Sigmoid colon (tissue), 7 donors: ENCODE data around the gene SDR39U1. TPM values are rescaled to one million over a fixed set of nuclear protein-coding genes. Genes with fewer than 3 reads are reported as not detected.
A peak's percentile ranks its signal among the peaks of the same experiment; 100 is the strongest.
"Not testable (repeated sequence)": the region's sequence is repeated elsewhere in the genome, so short reads cannot be mapped to it uniquely, and the experiment has no call there.

Experiments used
- DNase-seq: peaks from one replicate; pipeline ENCODE4 v3.0.0-alpha.2; 2019
- H3K27ac ChIP-seq, 4 donors: fragments of 200-600 bp; sonication (generic); one replicate each; pipeline ENCODE4 v1.5.1; 2016 to 2019; ENCODE audit warnings: mild to moderate bottlenecking in 1 of 4
- H3K27me3 ChIP-seq, 3 donors: fragments of 200-600 bp; sonication (generic); one replicate each; pipeline ENCODE4 v1.5.1; 2019; ENCODE audit warnings: mild to moderate bottlenecking in 1 of 3
- H3K36me3 ChIP-seq, 4 donors: fragments of 200-600 bp; sonication (generic); one replicate each; pipeline ENCODE4 v1.5.1; 2016 to 2019
- H3K4me1 ChIP-seq, 4 donors: fragments of 200-600 bp; sonication (generic); one replicate each; pipeline ENCODE4 v1.5.1; 2017 to 2019
- H3K4me3 ChIP-seq, 4 donors: fragments of 200-600 bp; sonication (generic); one replicate each; pipeline ENCODE4 v1.5.1; 2017 to 2019; ENCODE audit warnings: mild to moderate bottlenecking in 2 of 4, moderate library complexity in 1 of 4
- H3K9me3 ChIP-seq, 4 donors: fragments of 200-600 bp in 3 of 4; sonication (generic) in 3 of 4; one replicate each; pipeline versions ENCODE4 v1.5.1 to v1.6.1; 2013 to 2019
- EP300 ChIP-seq, 4 donors: sonication (generic); formaldehyde crosslinking; IDR thresholded peaks; one replicate each; pipeline ENCODE4 v1.6.1; 2017; ENCODE audit warnings: antibody characterized with exemption in 4 of 4
- POLR2A ChIP-seq, 2 donors: fragments of 450-650 bp; IDR thresholded peaks; one replicate each; pipeline ENCODE4 v1.6.1; 2016; ENCODE audit warnings: antibody characterized with exemption in 2 of 2, mild to moderate bottlenecking in 2 of 2, moderate library complexity in 2 of 2
- POLR2AphosphoS5 ChIP-seq, 4 donors: sonication (generic); formaldehyde crosslinking; IDR thresholded peaks; one replicate each; pipeline ENCODE4 v1.6.1; 2017; ENCODE audit warnings: antibody characterized with exemption in 4 of 4
- WGBS, 2 donors: extraction: QIAGEN DNeasy Blood & Tissue Kit; methylation state at CpG; one replicate each; pipeline ENCODE4 v1.1.7; 2013; 5-methylcytosine and 5-hydroxymethylcytosine counted together
- intact Hi-C: fragments of 100-400 bp; cut with DNase I; formaldehyde crosslinking; loops from one replicate; pipeline ENCODE4 v1.15.1; 2023
- polyA plus RNA-seq, 3 donors: library from polyadenylated mRNA; stranded (reverse); fragments of 200-250 nt; gene quantifications; one replicate each; pipeline ENCODE4 v1.2.3, GENCODE V29; 2013
- total RNA-seq, 4 donors: library from RNA; depleted of rRNA; stranded (reverse); fragments of >200 nt; gene quantifications; one replicate each; pipeline ENCODE4 v1.1.0, GENCODE V29; 2016
- TF ChIP-seq, protein P1 (sequence below), 4 experiments: fragments of 450-650 bp in 3 of 4; fragments of 200-600 bp in 1 of 4; IDR thresholded peaks; one replicate each; pipeline ENCODE4 v1.5.1; 2016 to 2019; ENCODE audit warnings: antibody characterized with exemption in 4 of 4, mild to moderate bottlenecking in 3 of 4, moderate library complexity in 2 of 4
- donor health status: healthy with polysubstance abuse.
- donor health status: Bipolar disorder and iron deficiency.
- donor health status: healthy.

The SDR39U1 gene
- total and polyA plus RNA-seq, 7 donors: 30.3 to 57.3 (median 35.4) TPM

DNA sequence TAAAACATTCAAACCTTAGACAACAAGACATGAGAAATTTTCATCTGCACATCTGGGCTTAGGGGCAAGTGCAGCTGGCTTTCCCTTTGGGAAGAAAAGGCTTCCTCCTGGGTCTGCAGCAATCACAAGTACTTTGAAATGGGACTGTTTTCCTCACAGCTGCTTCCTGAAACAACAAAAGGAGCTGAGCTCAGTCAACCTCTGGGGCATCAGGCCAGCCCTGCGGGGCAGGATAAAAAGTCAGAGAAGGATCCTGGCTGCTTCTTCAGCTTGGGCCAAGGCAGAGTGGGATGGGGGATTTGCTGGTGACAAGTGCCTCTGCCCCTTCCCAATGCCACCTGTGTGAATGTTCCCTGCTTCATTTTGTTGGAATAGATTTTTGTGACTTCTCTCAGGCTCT is 16.2 kb upstream of the SDR39U1 start:
- 77 to 85% methylated on average over 1 of the region's 1 CpG for WGBS, 2 donors
- Histone ChIP-seq H3K36me3 (no peaks in the 10 kb centered on the region), H3K27me3 (no peaks in the 10 kb centered on the region), H3K4me3 (no peak overlapping the region), H3K27ac (no peak overlapping the region), H3K9me3 (no peaks in the 10 kb centered on the region), H3K4me1 (no peaks in the 10 kb centered on the region)
- intact Hi-C loops: no loop called here
- TF ChIP-seq POLR2A (IDR thresholded peaks at IDR 0.05) (no peak), EP300 (IDR thresholded peaks at IDR 0.05) (no peak), POLR2AphosphoS5 (IDR thresholded peaks at IDR 0.05) (no peak)
- TF ChIP-seq, protein P1, sequence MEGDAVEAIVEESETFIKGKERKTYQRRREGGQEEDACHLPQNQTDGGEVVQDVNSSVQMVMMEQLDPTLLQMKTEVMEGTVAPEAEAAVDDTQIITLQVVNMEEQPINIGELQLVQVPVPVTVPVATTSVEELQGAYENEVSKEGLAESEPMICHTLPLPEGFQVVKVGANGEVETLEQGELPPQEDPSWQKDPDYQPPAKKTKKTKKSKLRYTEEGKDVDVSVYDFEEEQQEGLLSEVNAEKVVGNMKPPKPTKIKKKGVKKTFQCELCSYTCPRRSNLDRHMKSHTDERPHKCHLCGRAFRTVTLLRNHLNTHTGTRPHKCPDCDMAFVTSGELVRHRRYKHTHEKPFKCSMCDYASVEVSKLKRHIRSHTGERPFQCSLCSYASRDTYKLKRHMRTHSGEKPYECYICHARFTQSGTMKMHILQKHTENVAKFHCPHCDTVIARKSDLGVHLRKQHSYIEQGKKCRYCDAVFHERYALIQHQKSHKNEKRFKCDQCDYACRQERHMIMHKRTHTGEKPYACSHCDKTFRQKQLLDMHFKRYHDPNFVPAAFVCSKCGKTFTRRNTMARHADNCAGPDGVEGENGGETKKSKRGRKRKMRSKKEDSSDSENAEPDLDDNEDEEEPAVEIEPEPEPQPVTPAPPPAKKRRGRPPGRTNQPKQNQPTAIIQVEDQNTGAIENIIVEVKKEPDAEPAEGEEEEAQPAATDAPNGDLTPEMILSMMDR (IDR thresholded peaks at IDR 0.05): no peak
- DNase-seq: no peak

DNA sequence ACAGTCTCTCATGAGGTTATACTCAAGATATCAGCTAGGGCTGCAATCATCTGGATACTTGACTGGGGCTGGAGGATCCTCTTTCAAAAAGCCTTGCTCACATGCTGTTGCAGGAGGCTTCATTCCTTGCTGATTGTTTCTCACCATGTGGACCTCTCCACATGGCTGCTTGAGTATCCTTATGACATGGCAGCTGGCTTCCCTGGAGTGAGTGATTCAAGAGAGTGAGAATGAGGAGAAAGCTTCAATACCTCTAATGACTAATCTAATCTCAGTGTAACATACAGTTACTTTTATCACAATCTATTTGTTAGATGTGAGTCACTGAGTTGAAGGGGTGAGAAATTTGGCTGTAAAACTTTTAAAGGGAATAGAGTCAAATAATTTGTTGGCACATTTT is 14.4 kb upstream of the SDR39U1 start:
- no peaks in the 10 kb centered on the region for H3K36me3 ChIP-seq
- intact Hi-C loops: no loop called here
- H3K27me3 ChIP-seq: no peaks in the 10 kb centered on the region
- DNase-seq: no peak
- TF ChIP-seq, protein P1 (IDR thresholded peaks at IDR 0.05): no peak
- TF ChIP-seq EP300 (IDR thresholded peaks at IDR 0.05) (no peak), POLR2A (IDR thresholded peaks at IDR 0.05) (no peak), POLR2AphosphoS5 (IDR thresholded peaks at IDR 0.05) (no peak)
- H3K4me3 ChIP-seq: no peak overlapping the region
- H3K4me1 ChIP-seq: no peaks in the 10 kb centered on the region
- H3K9me3 ChIP-seq: no peaks in the 10 kb centered on the region
- no peak overlapping the region for H3K27ac ChIP-seq

DNA sequence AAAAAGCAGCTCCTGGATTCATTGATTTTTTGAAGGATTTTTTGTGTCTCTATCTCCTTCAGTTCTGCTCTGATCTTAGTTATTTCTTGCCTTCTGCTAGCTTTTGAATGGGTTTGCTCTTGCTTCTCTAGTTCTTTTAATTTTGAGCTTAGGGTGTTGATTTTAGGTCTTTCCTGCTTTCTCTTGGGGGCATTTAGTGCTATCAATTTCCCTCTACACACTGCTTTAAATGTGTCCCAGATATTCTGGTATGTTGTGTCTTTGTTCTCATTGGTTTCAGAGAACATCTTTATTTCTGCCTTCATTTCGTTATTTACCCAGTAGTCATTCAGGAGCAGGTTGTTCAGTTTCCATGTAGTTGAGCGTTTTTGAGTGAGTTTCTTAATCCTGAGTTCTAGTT is 8.3 kb upstream of the SDR39U1 start:
- intact Hi-C loops, H3K4me1 ChIP-seq, H3K36me3 ChIP-seq, H3K4me3 ChIP-seq, DNase-seq, H3K27ac ChIP-seq, H3K27me3 ChIP-seq, H3K9me3 ChIP-seq: not testable (repeated sequence)
- WGBS, 2 donors: 94 to 97% methylated on average over 2 of the region's 2 CpGs

DNA sequence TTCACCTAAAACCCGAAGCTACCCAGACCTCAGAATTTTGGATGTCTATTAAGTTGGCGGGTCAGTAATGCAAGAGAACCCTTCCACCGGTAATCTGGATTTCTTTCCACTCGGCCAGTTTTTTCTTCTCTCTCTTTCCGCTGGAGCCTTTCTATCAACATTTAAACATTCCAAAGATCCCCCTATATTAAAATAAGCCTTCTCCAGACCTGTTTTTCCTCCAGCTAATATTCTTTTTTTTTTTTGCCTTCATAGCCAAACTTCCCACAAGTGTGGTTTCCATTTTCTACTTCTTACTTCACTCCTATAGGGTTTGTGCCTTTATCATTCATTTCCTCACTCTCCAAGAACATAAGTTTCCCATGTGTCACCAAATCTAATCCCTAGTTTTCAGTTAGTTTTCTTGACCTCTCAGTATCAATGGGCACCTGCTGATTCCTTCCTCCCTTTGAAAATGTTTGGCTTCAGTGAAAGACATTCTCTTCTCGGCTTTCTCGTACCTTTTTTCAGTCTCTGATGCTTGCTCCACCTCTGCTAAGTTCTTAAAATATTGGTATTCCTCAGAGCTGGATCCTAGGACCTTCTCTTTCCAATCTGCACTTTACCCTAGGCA is 583 bp upstream of the SDR39U1 start:
- intact Hi-C loops: loop anchor here (2.0 to 10.0 kb wide), 3 partner anchors 201 to 974 kb away; partner anchors contain the start of genes NGDN, THTPA, TINF2 and ZFHX2
- peak overlapping the region; percentile 66 to 80 (median 70) for H3K4me3 ChIP-seq
- H3K27ac ChIP-seq: peak overlapping the region; percentile 95 to 99 (median 98)
- TF ChIP-seq, protein P1 (IDR thresholded peaks at IDR 0.05): no peak
- TF ChIP-seq POLR2AphosphoS5 (IDR thresholded peaks at IDR 0.05) (no peak), EP300 (IDR thresholded peaks at IDR 0.05) (no peak), POLR2A (IDR thresholded peaks at IDR 0.05) (no peak)
- peaks cover 4 to 32% (median 15%) of the 10 kb centered on the region in 4 donors for H3K36me3 ChIP-seq
- peaks cover 0 to 28% (median 25%) of the 10 kb centered on the region in 4 donors for H3K4me1 ChIP-seq
- DNase-seq: no peak
- H3K9me3 ChIP-seq: no peaks in the 10 kb centered on the region
- no peaks in the 10 kb centered on the region for H3K27me3 ChIP-seq
- WGBS, 2 donors: 2 to 3% methylated on average over 7 of the region's 7 CpGs

DNA sequence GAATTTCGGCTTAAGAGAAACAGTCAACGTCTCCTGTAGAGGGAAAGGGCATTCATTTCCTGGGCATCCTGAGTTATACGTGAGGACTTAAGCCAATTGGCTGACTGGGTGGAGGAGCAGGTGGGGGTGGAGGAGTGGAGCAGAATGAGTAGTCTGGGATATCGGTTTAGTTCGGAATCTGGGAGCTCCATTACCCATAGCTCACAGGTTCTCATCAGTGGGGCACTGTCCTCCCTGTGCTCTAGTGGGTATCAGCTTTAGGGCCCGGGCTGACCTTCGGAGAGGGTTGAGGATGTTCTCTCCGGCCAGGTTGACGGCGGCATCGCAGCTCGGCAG is 704 bp downstream of the SDR39U1 start:
- no peak for DNase-seq
- no peaks in the 10 kb centered on the region for H3K9me3 ChIP-seq
- H3K27ac ChIP-seq: peak overlapping the region; percentile 95 to 99 (median 98)
- peaks cover 0 to 36% (median 34%) of the 10 kb centered on the region in 4 donors for H3K4me1 ChIP-seq
- TF ChIP-seq POLR2AphosphoS5 (IDR thresholded peaks at IDR 0.05) (no peak), POLR2A (IDR thresholded peaks at IDR 0.05) (no peak), EP300 (IDR thresholded peaks at IDR 0.05) (no peak)
- TF ChIP-seq, protein P1 (IDR thresholded peaks at IDR 0.05): no peak
- peak overlapping the region; percentile 66 to 80 (median 70) for H3K4me3 ChIP-seq
- peaks cover 17 to 45% (median 25%) of the 10 kb centered on the region in 4 donors for H3K36me3 ChIP-seq
- H3K27me3 ChIP-seq: no peaks in the 10 kb centered on the region
- WGBS, 2 donors: 1 to 4% methylated on average over 12 of the region's 12 CpGs
- intact Hi-C loops: loop anchor here (1.0 to 10.0 kb wide), 4 partner anchors 75 to 973 kb away; partner anchors contain the start of genes NGDN, THTPA, TINF2 and ZFHX2
